ENCODE results near the gene RC3H1.

RC3H1 gene

DNA sequence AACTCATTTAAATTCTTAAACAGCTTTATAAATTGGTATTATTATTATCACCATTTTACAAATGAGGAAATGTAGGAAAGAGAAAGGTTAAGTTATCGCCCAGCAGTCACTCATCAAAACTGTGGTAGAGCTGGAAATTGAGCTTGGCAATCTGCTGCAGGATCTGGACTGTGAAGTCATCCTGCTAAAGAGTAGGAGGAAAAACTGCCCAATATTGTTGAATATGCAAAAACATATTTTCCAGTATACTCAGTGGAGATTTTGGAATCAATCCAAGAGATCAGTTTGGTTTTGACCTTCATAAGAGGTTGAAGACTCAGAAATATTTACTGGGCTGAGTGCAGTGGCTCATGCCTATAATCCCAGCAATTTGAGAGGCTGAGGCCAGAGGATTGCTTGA lies 16.9 kb upstream of the RC3H1 start:
- no peak for DNase-seq (ENCODE audit: low read depth in 1 of 2, low spot score in 1 of 2)
- no peak overlapping the region for H3K27ac ChIP-seq (replicated peaks)

DNA sequence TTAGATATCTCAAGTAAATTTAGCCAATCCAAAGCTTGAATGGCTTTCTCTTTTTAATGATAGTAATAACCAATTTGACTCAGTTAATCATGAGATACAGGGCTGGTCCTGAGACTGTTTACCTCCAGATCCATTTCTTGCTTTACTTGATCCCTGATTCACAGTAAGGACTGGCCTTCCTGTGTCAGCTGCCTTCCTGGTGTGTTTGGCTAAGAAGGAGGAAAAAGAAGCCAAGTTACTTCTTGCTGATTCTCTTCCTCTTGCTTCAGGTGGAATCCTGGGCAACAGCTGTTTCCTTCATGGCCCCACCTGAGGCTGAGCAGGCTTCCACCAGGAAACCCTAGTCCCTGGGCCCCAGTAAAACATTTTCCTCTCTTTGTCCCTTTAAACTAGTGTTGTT lies 14.6 kb upstream of the RC3H1 start:
- Histone ChIP-seq H3K27me3 (ENCODE audit: insufficient read depth, poor library complexity, severe bottlenecking) (no peaks in the 10 kb centered on the region), H3K4me3 (replicated peaks; ENCODE audit: insufficient read depth, low read length) (no peak overlapping the region), H3K27ac (replicated peaks) (no peak overlapping the region)
- TF ChIP-seq, protein P1, sequence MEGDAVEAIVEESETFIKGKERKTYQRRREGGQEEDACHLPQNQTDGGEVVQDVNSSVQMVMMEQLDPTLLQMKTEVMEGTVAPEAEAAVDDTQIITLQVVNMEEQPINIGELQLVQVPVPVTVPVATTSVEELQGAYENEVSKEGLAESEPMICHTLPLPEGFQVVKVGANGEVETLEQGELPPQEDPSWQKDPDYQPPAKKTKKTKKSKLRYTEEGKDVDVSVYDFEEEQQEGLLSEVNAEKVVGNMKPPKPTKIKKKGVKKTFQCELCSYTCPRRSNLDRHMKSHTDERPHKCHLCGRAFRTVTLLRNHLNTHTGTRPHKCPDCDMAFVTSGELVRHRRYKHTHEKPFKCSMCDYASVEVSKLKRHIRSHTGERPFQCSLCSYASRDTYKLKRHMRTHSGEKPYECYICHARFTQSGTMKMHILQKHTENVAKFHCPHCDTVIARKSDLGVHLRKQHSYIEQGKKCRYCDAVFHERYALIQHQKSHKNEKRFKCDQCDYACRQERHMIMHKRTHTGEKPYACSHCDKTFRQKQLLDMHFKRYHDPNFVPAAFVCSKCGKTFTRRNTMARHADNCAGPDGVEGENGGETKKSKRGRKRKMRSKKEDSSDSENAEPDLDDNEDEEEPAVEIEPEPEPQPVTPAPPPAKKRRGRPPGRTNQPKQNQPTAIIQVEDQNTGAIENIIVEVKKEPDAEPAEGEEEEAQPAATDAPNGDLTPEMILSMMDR (IDR thresholded peaks at IDR 0.05; ENCODE audit: insufficient read depth, low read length) = no peak
- no peak for DNase-seq (ENCODE audit: low read depth in 1 of 2, low spot score in 1 of 2)

More for the DNA sequence above, 16.9 kb upstream of the RC3H1 start:
- no peak overlapping the region for H3K4me3 ChIP-seq (replicated peaks; ENCODE audit: insufficient read depth, low read length)
- H3K27me3 ChIP-seq (ENCODE audit: insufficient read depth, poor library complexity, severe bottlenecking) = no peaks in the 10 kb centered on the region
- TF ChIP-seq SPI1 (IDR thresholded peaks at IDR 0.05; ENCODE audit: borderline replicate concordance, low read depth) = no peak
- no peak for TF ChIP-seq POLR2AphosphoS5 (IDR thresholded peaks at IDR 0.05; ENCODE audit: low read depth)
- TF ChIP-seq, protein P2, sequence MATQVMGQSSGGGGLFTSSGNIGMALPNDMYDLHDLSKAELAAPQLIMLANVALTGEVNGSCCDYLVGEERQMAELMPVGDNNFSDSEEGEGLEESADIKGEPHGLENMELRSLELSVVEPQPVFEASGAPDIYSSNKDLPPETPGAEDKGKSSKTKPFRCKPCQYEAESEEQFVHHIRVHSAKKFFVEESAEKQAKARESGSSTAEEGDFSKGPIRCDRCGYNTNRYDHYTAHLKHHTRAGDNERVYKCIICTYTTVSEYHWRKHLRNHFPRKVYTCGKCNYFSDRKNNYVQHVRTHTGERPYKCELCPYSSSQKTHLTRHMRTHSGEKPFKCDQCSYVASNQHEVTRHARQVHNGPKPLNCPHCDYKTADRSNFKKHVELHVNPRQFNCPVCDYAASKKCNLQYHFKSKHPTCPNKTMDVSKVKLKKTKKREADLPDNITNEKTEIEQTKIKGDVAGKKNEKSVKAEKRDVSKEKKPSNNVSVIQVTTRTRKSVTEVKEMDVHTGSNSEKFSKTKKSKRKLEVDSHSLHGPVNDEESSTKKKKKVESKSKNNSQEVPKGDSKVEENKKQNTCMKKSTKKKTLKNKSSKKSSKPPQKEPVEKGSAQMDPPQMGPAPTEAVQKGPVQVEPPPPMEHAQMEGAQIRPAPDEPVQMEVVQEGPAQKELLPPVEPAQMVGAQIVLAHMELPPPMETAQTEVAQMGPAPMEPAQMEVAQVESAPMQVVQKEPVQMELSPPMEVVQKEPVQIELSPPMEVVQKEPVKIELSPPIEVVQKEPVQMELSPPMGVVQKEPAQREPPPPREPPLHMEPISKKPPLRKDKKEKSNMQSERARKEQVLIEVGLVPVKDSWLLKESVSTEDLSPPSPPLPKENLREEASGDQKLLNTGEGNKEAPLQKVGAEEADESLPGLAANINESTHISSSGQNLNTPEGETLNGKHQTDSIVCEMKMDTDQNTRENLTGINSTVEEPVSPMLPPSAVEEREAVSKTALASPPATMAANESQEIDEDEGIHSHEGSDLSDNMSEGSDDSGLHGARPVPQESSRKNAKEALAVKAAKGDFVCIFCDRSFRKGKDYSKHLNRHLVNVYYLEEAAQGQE (IDR thresholded peaks at IDR 0.05; ENCODE audit: insufficient replicate concordance, low read depth) = no peak
- no peak for TF ChIP-seq GABPA (IDR thresholded peaks at IDR 0.05; ENCODE audit: low read depth)
- TF ChIP-seq, protein P1 (IDR thresholded peaks at IDR 0.05; ENCODE audit: insufficient read depth, low read length) = no peak

DNA sequence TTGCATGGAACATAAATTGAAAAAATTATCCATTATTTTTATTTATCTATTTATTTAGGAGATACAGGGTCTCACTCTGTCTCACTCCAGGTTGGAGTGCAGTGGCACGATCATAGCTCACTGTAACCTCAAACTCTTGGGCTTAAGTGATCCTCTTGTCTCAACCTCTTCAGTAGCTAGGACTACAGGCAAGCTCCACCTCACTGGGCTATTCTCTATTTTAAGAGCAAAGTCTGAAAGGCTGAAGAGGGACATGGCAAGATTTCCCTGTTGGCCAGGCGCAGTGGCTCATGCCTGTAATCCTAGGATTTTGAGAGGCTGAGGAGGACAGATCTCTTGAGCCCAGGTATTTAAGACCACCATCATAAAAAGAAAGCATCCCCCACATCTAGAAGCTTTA lies 14.0 kb upstream of the RC3H1 start:
- no peak overlapping the region for H3K27ac ChIP-seq (replicated peaks)
- no peak for DNase-seq (ENCODE audit: low read depth in 1 of 2, low spot score in 1 of 2)
- H3K4me3 ChIP-seq (replicated peaks; ENCODE audit: insufficient read depth, low read length) = no peak overlapping the region
- H3K27me3 ChIP-seq (ENCODE audit: insufficient read depth, poor library complexity, severe bottlenecking) = no peaks in the 10 kb centered on the region
- TF ChIP-seq GABPA (IDR thresholded peaks at IDR 0.05; ENCODE audit: low read depth) (no peak), SPI1 (IDR thresholded peaks at IDR 0.05; ENCODE audit: borderline replicate concordance, low read depth) (no peak), POLR2AphosphoS5 (IDR thresholded peaks at IDR 0.05; ENCODE audit: low read depth) (no peak)
- TF ChIP-seq, protein P2 (IDR thresholded peaks at IDR 0.05; ENCODE audit: insufficient replicate concordance, low read depth) = no peak
- TF ChIP-seq, protein P1 (IDR thresholded peaks at IDR 0.05; ENCODE audit: insufficient read depth, low read length) = no peak

DNA sequence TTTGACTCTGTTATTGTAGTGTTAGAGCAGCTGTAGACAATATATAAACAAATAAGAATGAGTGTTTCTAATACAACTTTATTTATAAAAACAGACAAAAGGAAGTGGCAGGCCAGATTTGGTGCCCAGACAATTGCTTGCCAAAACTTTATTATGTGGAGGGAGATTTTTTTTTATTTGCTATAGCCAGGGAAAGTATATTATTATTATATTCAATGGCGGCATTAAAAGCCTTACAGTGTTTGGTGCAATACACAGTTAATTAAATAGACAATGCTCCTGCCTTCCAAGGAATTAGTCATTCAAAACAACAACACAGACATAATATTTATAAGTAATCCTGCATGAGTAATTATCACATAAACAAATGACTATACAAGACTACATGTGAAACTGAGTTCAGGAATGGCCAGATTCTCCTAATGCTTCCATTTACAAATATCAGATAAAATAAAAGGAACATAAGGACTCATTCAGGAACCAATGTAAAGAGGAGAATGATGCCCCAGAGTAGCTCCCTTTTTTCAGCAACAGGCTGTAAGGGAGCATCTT lies 10.6 kb upstream of the RC3H1 start:
- TF ChIP-seq, protein P2 (IDR thresholded peaks at IDR 0.05; ENCODE audit: insufficient replicate concordance, low read depth) = no peak
- TF ChIP-seq POLR2AphosphoS5 (IDR thresholded peaks at IDR 0.05; ENCODE audit: low read depth) (no peak), SPI1 (IDR thresholded peaks at IDR 0.05; ENCODE audit: borderline replicate concordance, low read depth) (no peak), GABPA (IDR thresholded peaks at IDR 0.05; ENCODE audit: low read depth) (no peak)
- TF ChIP-seq, protein P1 (IDR thresholded peaks at IDR 0.05; ENCODE audit: insufficient read depth, low read length) = no peak
- H3K4me3 ChIP-seq (replicated peaks; ENCODE audit: insufficient read depth, low read length) = no peak overlapping the region
- DNase-seq (ENCODE audit: low read depth in 1 of 2, low spot score in 1 of 2) = no peak

More for the DNA sequence above, 10.6 kb upstream of the RC3H1 start:
- Histone ChIP-seq H3K27ac (replicated peaks) (no peak overlapping the region), H3K27me3 (ENCODE audit: insufficient read depth, poor library complexity, severe bottlenecking) (no peaks in the 10 kb centered on the region)
